ENCODE results near the gene TMEM174.

The TMEM174 gene

DNA sequence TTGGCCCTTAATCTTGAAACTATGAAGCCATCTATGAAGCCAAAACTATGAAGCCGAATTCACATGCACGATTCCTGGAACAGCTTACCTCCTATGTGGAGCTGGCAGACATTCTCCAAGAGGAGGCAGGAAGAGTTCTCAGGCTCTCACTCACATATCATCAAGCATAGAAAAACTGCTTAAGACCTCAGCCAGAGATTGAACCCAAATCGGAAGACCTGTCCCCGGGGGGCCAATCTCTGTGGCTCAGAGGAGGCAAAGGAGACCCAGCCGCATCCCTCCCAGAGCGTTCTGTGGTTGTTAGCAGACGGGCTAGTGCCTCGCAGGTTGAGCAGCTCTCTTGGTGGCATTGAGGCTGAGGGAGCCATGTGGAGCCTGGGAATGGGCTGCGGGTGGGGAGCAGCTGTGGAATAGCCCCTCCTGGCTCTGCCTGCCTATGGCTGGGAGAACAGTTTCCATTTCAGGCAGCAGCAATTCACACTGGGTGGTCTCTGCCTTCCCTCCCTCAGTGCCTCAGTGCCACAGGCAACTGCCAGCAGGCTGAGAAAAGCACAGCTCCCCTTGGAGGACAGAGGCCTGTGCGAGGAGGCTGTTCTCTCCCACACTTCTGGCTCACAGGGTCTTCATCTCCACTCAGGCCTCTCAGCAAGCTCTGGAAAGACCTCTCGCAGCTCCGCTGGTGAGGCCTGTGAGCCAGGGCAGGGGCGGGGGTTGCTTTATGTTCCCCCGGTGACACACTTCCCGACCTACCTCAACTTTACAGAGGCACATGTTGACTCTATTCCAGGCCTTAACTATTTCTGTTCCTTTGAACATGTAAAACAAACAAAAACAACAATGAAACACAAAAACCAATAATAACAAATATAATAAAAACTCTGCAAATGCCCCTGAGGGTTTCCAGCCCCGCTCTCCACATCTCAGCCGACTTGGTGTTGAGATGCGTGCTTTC, 17.4 kb upstream of the TMEM174 start:
- H3K9ac ChIP-seq (ENCODE audit: low read length) = no peak overlapping the region
- no peak overlapping the region for H3K4me3 ChIP-seq (ENCODE audit: low read length)
- H3K36me3 ChIP-seq (ENCODE audit: control insufficient read depth, insufficient read depth, low read length) = no peaks in the 10 kb centered on the region
- H3K9me3 ChIP-seq (ENCODE audit: control insufficient read depth, low read length) = no peaks in the 10 kb centered on the region
- H3K4me1 ChIP-seq (ENCODE audit: control insufficient read depth, insufficient read depth, low read length) = peaks cover 11% of the 10 kb centered on the region
- H3K27me3 ChIP-seq (ENCODE audit: control insufficient read depth, insufficient read depth, low read length) = peaks cover 4% of the 10 kb centered on the region

- H3K4me1 ChIP-seq (ENCODE audit: control insufficient read depth, insufficient read depth, low read length) = peaks cover under 1% of the 10 kb centered on the region
- H3K27me3 ChIP-seq (ENCODE audit: control insufficient read depth, insufficient read depth, low read length) = peaks cover 4% of the 10 kb centered on the region
- H3K9ac ChIP-seq (ENCODE audit: low read length) = no peak overlapping the region
- no peak overlapping the region for H3K4me3 ChIP-seq (ENCODE audit: low read length)
- no peaks in the 10 kb centered on the region for H3K9me3 ChIP-seq (ENCODE audit: control insufficient read depth, low read length)
- no peaks in the 10 kb centered on the region for H3K36me3 ChIP-seq (ENCODE audit: control insufficient read depth, insufficient read depth, low read length)
These were observed 15.3 kb upstream of the TMEM174 start for GRCh38 chr5:73157414-73158303.

- no peak overlapping the region for H3K4me3 ChIP-seq (ENCODE audit: low read length)
- H3K27me3 ChIP-seq (ENCODE audit: control insufficient read depth, insufficient read depth, low read length) = peaks cover 4% of the 10 kb centered on the region
- no peaks in the 10 kb centered on the region for H3K36me3 ChIP-seq (ENCODE audit: control insufficient read depth, insufficient read depth, low read length)
- no peaks in the 10 kb centered on the region for H3K4me1 ChIP-seq (ENCODE audit: control insufficient read depth, insufficient read depth, low read length)
- no peak overlapping the region for H3K9ac ChIP-seq (ENCODE audit: low read length)
- H3K9me3 ChIP-seq (ENCODE audit: control insufficient read depth, low read length) = no peaks in the 10 kb centered on the region
These were observed 14.7 kb upstream of the TMEM174 start for GRCh38 chr5:73158313-73158712.

GRCh38 chr5:73160239-73160671, 12.7 kb upstream of the TMEM174 start:
- H3K27me3 ChIP-seq (ENCODE audit: control insufficient read depth, insufficient read depth, low read length) = peaks cover 4% of the 10 kb centered on the region
- H3K4me3 ChIP-seq (ENCODE audit: low read length) = no peak overlapping the region
- H3K36me3 ChIP-seq (ENCODE audit: control insufficient read depth, insufficient read depth, low read length) = no peaks in the 10 kb centered on the region
- H3K9ac ChIP-seq (ENCODE audit: low read length) = no peak overlapping the region
- H3K4me1 ChIP-seq (ENCODE audit: control insufficient read depth, insufficient read depth, low read length) = no peaks in the 10 kb centered on the region
- no peaks in the 10 kb centered on the region for H3K9me3 ChIP-seq (ENCODE audit: control insufficient read depth, low read length)

DNA sequence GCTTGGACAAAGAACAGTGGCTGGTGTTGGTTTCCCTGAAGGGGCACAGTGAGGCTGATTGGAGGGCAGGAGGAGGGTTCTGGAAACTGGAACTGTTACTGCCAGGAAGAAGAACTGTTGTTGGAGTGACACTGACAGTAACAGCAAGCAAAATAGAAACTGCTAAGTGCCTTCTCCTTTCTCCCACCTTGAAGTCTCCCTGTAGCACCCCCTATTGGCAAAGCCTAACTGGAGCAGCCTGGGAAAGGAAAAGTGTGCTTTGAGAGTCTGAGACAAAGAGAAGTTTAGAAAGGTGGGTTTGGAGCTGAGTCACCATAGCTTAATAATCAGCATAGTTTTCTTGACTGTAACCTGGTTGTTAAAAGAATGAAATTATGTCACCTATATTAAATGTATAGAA, 2.5 kb upstream of the TMEM174 start:
- no peak overlapping the region for H3K4me3 ChIP-seq (ENCODE audit: low read length)
- no peaks in the 10 kb centered on the region for H3K36me3 ChIP-seq (ENCODE audit: control insufficient read depth, insufficient read depth, low read length)
- H3K9ac ChIP-seq (ENCODE audit: low read length) = no peak overlapping the region
- no peaks in the 10 kb centered on the region for H3K4me1 ChIP-seq (ENCODE audit: control insufficient read depth, insufficient read depth, low read length)
- H3K9me3 ChIP-seq (ENCODE audit: control insufficient read depth, low read length) = no peaks in the 10 kb centered on the region
- peaks cover 5% of the 10 kb centered on the region for H3K27me3 ChIP-seq (ENCODE audit: control insufficient read depth, insufficient read depth, low read length)

GRCh38 chr5:73171495-73171894, 1.5 kb upstream of the TMEM174 start:
- H3K9ac ChIP-seq (ENCODE audit: low read length) = no peak overlapping the region
- no peaks in the 10 kb centered on the region for H3K9me3 ChIP-seq (ENCODE audit: control insufficient read depth, low read length)
- H3K4me3 ChIP-seq (ENCODE audit: low read length) = no peak overlapping the region
- H3K27me3 ChIP-seq (ENCODE audit: control insufficient read depth, insufficient read depth, low read length) = peaks cover 5% of the 10 kb centered on the region
- H3K36me3 ChIP-seq (ENCODE audit: control insufficient read depth, insufficient read depth, low read length) = no peaks in the 10 kb centered on the region
- H3K4me1 ChIP-seq (ENCODE audit: control insufficient read depth, insufficient read depth, low read length) = no peaks in the 10 kb centered on the region

- peaks cover 5% of the 10 kb centered on the region for H3K27me3 ChIP-seq (ENCODE audit: control insufficient read depth, insufficient read depth, low read length)
- H3K9ac ChIP-seq (ENCODE audit: low read length) = no peak overlapping the region
- H3K4me1 ChIP-seq (ENCODE audit: control insufficient read depth, insufficient read depth, low read length) = no peaks in the 10 kb centered on the region
- H3K4me3 ChIP-seq (ENCODE audit: low read length) = no peak overlapping the region
- no peaks in the 10 kb centered on the region for H3K9me3 ChIP-seq (ENCODE audit: control insufficient read depth, low read length)
- no peaks in the 10 kb centered on the region for H3K36me3 ChIP-seq (ENCODE audit: control insufficient read depth, insufficient read depth, low read length)
These were observed 1.3 kb downstream of the TMEM174 start for GRCh38 chr5:73174100-73174815.

DNA sequence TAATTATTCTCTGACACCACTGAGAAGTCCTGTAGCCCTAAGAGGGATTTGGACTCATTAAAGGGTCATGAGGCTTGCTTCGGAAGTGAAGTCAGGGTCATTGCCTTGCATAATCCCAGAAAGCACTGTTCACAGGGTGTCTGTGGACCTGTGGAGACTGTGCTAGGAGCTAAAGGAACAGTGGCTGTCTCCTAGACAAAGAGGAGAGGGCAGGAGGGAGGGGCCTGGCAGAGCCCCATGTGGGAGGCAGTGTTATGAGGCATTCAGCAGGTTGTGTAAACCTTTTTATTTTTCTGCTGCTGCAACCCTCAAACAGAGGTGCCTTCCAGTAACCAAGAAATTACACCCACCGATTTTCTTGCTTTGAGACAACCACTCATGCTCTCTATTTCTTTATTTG, 3.3 kb downstream of the TMEM174 start:
- Histone ChIP-seq H3K4me1 (ENCODE audit: control insufficient read depth, insufficient read depth, low read length) (no peaks in the 10 kb centered on the region), H3K9me3 (ENCODE audit: control insufficient read depth, low read length) (no peaks in the 10 kb centered on the region), H3K36me3 (ENCODE audit: control insufficient read depth, insufficient read depth, low read length) (no peaks in the 10 kb centered on the region), H3K9ac (ENCODE audit: low read length) (no peak overlapping the region), H3K27me3 (ENCODE audit: control insufficient read depth, insufficient read depth, low read length) (peaks cover 5% of the 10 kb centered on the region), H3K4me3 (ENCODE audit: low read length) (no peak overlapping the region)

GRCh38 chr5:73178265-73178664, 5.3 kb downstream of the TMEM174 start:
- Histone ChIP-seq H3K4me3 (ENCODE audit: low read length) (no peak overlapping the region), H3K27me3 (ENCODE audit: control insufficient read depth, insufficient read depth, low read length) (no peaks in the 10 kb centered on the region), H3K9ac (ENCODE audit: low read length) (no peak overlapping the region), H3K9me3 (ENCODE audit: control insufficient read depth, low read length) (no peaks in the 10 kb centered on the region), H3K4me1 (ENCODE audit: control insufficient read depth, insufficient read depth, low read length) (no peaks in the 10 kb centered on the region), H3K36me3 (ENCODE audit: control insufficient read depth, insufficient read depth, low read length) (no peaks in the 10 kb centered on the region)

DNA sequence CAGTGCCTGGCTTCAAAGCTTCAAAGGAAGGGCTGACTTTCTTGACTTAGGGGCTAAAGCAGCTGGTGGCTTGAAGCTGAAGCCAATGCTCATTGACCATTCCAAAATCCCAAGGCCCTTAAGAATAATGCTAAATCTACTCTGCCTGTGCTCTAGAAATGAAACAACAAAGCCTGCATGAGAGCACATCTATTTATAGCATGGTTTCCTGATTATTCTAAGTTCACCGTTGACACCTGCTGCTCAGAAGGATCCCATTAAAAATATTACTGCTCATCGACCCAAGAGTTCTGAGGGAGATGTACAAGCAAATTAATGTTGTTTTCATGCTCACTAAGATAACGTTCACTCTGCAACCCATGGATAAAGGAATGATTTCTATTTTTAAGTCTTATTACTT, 6.7 kb downstream of the TMEM174 start:
- Histone ChIP-seq H3K4me1 (ENCODE audit: control insufficient read depth, insufficient read depth, low read length) (peaks cover 8% of the 10 kb centered on the region), H3K36me3 (ENCODE audit: control insufficient read depth, insufficient read depth, low read length) (no peaks in the 10 kb centered on the region), H3K27me3 (ENCODE audit: control insufficient read depth, insufficient read depth, low read length) (no peaks in the 10 kb centered on the region), H3K9me3 (ENCODE audit: control insufficient read depth, low read length) (no peaks in the 10 kb centered on the region), H3K9ac (ENCODE audit: low read length) (no peak overlapping the region), H3K4me3 (ENCODE audit: low read length) (no peak overlapping the region)

DNA sequence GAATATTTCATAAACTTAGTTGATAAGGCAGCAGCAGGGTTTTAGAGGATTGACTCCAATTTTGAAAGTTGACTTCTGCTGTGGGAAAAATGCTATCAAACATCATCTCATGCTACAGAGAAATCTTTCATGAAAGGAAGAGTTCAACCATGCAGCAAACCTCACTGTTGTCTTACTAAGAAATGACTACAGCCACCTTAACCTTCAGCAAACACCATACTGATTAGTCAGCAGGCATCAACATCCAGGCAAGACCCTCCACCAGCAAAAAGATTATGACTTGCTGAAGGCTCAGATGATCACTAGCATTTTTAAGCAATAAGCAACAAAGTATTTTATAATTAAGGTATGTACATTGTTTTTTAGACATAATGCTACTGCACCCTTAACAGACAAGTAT, 7.6 kb downstream of the TMEM174 start:
- H3K27me3 ChIP-seq (ENCODE audit: control insufficient read depth, insufficient read depth, low read length) = no peaks in the 10 kb centered on the region
- H3K4me1 ChIP-seq (ENCODE audit: control insufficient read depth, insufficient read depth, low read length) = peaks cover 8% of the 10 kb centered on the region

More for the DNA sequence above, 7.6 kb downstream of the TMEM174 start:
- Histone ChIP-seq H3K4me3 (ENCODE audit: low read length) (no peak overlapping the region), H3K36me3 (ENCODE audit: control insufficient read depth, insufficient read depth, low read length) (no peaks in the 10 kb centered on the region), H3K9me3 (ENCODE audit: control insufficient read depth, low read length) (no peaks in the 10 kb centered on the region), H3K9ac (ENCODE audit: low read length) (no peak overlapping the region)
